GM19240 (cell line): Measurements from ENCODE around the gene UBAC1.
"Not testable (repeated sequence)": the region's sequence is repeated elsewhere in the genome, so short reads cannot be mapped to it uniquely, and the experiment has no call there.

Experiments used
- DNase-seq: peaks from one replicate; pipeline ENCODE4 v3.0.0; 2011; ENCODE audit warnings: low spot score; ENCODE audit not compliant: insufficient read length

Gene UBAC1

DNA sequence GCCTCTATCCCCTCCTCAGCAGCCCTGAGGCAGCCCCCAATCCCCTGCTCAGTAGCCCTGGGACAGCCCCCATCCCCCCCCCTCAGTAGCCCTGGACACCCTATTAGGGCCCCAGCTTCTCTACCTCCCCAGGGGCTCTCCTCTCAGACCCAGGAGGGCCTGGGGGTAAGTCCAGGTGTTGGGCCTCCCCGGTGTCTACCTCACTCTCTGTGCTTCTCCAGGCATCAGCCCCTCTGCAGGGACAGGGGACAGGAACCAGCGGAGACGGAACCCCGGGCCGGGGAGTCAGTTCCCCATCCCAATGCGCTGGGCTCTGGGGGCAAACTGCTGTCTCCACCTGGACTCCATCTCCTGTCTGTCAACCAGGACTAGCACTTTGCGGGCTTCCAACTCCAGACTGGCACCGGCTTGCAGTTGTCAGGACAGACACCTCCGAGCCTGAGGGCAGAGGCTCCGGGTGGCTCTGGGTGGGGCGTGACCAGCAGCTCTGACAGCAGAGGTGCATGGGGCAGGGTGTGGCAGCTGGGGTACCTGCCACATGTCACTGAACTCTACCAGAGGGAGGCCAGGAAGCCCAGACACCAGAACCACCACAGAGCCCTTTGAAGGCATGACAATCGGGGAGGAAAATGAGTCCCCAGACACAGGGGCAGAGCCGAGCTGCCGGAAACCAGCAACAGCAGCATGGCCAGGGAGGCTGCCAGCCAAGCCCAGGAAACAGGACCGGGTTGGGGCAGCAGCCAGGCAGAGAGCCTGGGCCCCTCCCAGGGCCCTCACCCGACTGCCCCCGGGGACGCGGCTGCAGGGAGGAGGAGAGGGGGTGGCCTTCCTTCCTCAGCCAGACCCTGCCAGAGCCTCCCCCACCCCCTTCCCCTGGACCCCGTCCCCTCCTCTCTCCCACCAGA lies 17.7 kb upstream of the UBAC1 start:
- no peak for DNase-seq

- DNase-seq: no peak
These were observed 15.8 kb upstream of the UBAC1 start for GRCh38 chr9:135976944-135977343.

DNA sequence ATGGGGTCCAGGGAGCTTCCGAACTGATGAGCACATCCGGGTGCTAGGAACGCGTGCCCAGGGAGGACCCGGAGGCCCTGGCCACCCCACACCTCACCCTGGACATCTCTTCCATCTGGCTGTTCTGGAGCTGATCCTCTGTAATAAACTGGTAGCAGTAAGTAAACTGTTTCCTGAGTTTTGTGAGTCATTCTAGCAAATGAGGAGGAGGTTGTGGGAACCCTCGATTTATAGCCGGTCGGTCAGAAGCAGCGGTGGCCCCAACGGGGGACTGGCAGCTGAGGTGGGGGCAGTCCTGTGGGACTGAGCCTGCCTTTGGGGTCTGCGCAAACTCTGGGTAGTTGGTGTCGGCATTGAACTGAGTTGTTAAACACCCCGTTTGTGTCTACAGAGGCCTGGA lies 15.4 kb upstream of the UBAC1 start:
- no peak for DNase-seq

- DNase-seq: no peak
These were observed 14.7 kb upstream of the UBAC1 start for GRCh38 chr9:135975834-135976233.

- no peak for DNase-seq
These were observed 13.0 kb upstream of the UBAC1 start for GRCh38 chr9:135974220-135974573.

DNA sequence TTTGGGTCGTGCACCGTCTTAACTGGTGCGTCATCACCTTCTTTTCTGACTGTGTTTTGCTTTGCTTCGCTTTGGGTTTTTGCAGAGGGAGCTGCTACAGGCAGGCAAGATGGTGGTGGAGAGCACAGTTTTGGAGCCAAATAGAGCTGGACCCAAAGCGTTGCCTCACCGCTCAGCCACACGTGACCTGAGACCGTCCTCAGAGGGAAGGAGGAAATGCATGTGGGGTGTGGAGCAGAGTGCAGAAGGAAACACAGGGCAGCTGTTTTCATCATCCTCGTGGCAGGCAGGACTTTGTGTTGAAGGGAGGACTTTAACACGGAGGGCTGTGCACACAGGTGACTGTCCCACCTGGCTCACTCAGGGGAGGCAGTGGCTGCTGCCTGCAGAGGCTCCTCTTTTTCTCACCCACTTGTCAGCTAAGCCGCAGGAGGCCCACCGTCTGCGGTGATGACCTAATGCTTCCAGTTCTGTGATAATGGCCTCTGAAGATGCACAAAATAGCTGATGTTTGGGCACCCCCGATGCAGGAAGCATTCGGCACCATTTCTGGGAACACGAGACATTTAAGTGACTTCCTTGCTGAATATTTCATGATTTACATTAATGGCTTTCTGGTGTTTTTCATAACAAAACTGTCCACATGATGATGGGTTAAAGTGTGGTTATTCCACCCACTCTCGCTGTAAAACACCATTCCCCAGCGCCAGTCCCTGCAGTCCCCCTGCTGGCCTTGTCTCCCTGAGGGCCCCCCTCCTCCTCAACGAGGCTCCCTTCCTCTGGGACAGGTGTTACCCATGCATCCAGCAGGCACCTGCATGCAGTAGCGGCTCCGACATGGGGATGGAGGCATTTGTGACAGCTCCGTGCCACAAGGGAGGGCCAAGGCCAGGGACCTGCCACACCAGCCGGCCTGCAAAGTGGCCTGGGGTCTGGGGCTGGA lies 12.4 kb upstream of the UBAC1 start:
- DNase-seq: no peak

DNA sequence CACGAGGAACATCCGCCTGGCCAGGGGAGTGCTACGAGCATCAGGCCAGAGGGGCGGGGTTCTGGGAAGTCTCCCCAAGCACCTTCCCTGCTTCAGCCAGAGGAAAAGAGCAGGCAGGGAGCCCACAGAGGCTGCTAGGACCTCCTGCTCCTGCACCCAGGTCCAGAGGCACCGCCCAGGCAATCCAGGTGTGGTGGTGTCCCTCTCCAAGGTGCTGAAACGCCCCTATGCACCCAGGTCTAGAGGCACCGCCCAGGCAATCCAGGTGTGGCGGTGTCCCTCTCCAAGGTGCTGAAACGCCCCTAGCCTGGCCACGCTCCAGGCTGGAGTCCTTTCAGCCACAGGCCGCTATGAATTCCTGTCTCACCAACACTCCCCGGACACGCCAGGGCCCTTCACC lies 10.7 kb upstream of the UBAC1 start:
- DNase-seq: peak; percentile 33

DNA sequence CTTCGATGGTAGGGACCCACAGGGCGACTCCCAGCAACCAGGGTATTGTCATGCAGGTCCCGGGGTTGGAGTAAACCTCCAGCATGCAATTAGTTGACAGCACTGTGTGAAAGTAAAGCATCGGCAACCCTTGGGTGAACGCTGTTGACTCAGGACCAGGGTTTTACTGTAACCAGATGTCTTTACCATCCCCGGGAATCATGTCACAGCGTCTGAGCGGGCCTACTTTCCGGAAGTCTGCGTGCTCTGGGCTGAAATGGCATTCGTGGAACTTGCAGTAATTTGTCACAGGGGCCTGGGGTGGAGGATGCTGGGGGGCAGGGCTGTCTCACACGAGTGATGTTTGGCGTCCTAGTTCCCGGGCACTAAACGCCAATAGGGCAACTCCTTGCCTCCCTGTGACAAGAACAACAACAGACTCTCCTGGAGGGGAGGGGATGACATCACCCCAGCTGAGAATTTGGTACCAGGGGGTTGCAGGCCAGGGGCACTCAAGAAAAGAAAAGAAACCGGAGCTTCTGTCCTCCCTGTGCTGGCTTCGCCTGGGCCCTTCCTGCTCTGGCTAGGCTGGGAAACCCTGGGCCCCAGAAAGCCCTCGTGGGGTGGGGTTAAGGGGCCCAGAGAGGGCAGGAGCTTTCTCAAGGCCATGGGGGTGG lies 10.1 kb upstream of the UBAC1 start:
- no peak for DNase-seq

DNA sequence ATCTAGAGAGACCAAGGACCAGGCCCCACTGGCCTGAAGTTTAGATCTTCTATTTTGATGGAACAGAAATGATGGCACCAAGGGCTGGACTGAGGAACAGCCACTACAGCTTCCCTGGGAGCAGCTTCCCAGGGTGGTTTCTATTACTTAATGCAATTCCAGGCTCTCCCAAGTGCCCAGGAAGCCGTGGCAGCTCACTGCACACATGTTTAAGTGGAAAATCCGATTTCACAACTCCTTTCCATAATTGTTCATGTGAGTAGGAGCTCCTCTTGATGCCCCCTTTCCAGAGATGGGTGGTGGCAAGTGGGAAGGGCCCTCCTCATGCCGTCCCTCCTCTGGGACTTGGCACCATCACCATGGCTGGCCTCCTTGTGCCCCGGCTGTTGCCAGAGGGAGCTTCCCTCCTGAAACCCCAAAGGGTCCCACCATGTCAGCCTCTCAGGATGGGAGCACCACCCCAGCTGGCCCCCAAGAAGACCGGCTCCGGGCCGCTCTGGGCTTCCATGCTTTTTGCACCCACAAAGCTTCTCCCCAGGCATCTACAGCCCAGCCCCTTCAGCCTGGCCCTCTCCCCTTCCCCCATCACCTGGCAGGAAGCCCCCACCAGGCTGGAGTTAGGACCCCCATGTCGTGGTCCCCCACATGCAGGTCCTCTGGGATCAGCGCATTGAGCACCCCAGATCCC lies 9.1 kb upstream of the UBAC1 start:
- no peak for DNase-seq

DNA sequence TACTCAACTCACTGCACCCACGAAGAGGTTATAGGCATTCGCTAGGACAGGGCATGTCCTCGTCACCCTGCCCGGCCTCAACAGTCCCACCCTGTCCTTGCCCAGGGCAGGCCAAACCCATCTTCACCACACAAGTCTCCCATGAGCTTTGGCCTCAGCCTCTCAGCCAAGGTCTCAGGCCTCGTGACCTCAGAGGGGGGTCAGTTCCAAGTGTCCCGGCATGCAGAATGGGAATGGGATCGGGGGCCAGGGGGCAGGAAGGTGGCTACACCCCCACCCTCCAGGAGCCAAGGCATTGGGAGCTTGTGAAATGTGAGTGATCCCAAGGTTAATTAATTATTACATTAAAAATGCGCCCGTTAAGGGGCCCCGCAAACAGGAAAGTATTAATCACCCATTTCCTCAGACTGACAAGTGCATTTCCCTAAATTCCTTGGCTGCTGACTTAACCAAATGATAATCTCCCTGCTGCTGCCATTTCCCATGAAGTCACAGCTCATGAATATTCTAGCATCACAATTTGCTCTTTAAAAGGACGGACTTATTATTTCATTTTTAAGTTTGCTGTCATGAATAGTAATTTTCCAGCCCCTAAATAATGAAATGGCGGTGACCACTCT lies 8.0 kb upstream of the UBAC1 start:
- DNase-seq: no peak

DNA sequence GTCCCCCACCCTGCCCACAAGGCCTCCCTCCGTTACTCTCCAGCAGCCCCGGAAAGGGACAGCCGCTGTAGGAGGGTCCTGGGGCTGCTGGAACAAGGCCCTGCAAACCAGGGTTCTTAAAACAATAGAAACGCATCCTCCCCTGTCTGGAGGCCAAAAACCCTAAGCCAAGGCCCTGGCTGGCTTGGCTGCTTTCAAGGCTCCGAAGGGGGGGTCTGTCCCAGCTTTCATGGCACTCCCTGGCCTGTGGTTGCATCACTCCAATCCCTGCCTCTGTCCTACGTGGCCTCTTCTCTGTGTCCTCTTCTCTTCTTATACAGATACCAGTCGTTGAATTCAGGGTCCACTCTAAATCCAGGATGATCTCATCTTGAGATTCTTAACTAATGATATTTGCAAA lies 7.4 kb upstream of the UBAC1 start:
- DNase-seq: no peak

DNA sequence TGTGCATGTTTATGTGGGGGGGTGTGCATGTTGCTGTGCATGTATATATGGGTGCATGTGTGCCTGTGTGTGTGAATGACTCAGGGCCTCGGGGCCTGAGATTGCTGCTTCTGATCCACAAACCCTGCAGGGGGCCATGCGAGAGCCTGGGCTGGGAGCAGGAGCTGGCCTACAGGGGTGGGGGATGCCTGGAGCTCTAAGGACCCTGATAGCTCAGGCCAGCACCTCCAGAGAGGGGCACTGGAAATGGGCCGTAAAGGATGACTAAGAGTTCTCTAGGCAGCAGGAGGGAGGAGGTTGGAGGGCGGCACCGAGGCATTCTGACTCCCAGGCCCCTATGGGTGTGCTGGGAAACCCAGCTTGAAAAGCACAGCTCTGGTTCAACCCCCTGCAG lies 6.9 kb upstream of the UBAC1 start:
- DNase-seq: no peak

DNA sequence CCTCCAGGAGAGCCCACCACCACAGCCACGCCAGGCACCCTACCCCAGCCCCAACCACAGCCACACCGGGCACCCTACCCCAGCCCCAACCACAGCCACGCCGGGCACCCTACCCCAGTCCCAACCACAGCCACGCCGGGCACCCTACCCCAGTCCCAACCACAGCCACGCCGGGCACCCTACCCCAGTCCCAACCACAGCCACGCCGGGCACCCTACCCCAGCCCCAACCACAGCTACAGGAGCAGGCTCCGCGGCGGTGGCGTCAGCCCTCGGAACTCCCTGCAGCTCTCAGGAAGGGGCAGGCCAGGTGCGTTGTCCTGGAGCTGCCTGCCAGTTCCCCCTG lies 5.7 kb upstream of the UBAC1 start:
- not testable (repeated sequence) for DNase-seq

DNA sequence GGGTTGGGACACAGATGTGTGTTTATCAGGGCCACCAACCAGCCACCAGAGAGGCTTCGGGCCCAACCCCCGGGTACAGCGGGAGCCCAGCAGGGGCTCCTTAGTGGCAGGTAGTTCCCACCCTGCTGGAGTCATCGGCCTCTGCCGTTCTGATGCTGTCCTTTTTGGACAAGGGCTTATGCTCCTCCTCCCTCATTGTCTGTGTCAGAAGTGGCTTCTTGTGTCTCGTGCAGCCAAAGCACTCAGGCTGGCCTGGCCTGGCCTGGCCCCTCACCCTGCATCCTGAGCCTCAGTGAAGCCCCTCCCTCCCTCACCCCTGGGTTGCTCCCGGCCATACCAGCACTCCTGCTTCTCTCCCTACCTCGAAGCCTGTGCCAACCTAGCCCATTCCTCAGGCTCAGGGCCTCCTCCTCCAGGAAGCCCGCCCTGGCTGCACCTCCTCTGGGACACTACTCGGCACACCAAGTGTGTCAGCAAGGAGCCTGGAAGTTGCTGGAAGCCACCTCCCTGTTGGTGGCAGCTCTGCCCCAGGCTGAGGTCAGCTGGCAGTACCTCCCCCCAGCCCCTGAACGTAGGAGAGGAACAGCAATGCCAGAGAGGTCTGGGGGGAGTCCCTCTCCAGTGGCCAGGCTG lies 4.1 kb upstream of the UBAC1 start:
- no peak for DNase-seq

DNA sequence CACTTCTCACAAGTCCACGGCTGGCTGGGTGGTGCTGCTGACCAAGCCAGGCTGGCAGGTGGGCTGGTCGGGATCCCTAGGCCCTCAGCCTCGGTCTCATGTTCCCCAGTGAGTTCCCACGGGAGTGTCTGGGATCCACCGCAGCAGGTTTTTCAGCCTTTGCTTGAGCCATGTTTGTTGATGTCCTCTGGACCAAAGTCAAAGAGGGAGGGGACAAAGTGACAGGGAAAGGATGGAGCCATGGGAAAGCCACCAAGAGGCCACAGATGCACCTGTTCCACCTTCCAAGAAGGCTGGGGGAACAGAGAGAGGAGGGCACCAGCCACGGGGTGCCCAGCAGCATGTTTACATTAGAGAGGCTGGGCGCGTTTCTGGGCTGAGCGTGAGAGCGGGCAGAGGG lies 2.8 kb upstream of the UBAC1 start:
- DNase-seq: no peak

- no peak for DNase-seq
These were observed 2.2 kb upstream of the UBAC1 start for GRCh38 chr9:135963338-135963737.

- no peak for DNase-seq
These were observed 1.6 kb upstream of the UBAC1 start for GRCh38 chr9:135962696-135963307.

- no peak for DNase-seq
These were observed 880 bp upstream of the UBAC1 start for GRCh38 chr9:135961811-135962695.
